Panc1 (cell line): Measurements from ENCODE around the gene MAP3K20. TPM values are rescaled to one million over a fixed set of nuclear protein-coding genes. Genes with fewer than 3 reads are reported as not detected.
A peak's percentile ranks its signal among the peaks of the same experiment; 100 is the strongest.

Experiments
- ATAC-seq: fragments of 200-7000 bp; cut with Tn5 transposase; 2 replicates; pipeline ENCODE4 v1.9.1; 2020; ENCODE audit warnings: mild to moderate bottlenecking, moderate library complexity
- BruUV-seq: library from RNA; stranded (reverse); fragments of 400-500 nt; replicated peaks from 2 replicates; lab custom pipeline; 2021; lab: Mats Ljungman, UMichigan
- CTCF ChIA-PET: fragments of 300-600 bp; sonication (Branson Sonifier 250); formaldehyde crosslinking; loops from one replicate; lab custom pipeline; 2022; ENCODE audit warnings: antibody characterized with exemption; lab: Charles Lee
- POLR2A ChIA-PET: fragments of 300-600 bp; sonication (Branson Sonifier 250); formaldehyde crosslinking; loops from one replicate; lab custom pipeline; 2022; ENCODE audit warnings: antibody characterized with exemption; lab: Charles Lee
- DNase-seq: peaks from one replicate; pipeline ENCODE4 v3.0.0-alpha.2; 2010; ENCODE audit warnings: low read depth, low spot score
- H3K27ac ChIP-seq: 2 replicates; pipeline ENCODE4 v1.5.1; 2011; ENCODE audit warnings: mild to moderate bottlenecking, low read length, inconsistent platforms
- H3K27me3 ChIP-seq: fragments of 200-500 bp; sonication (Bioruptor generic); 2 replicates; pipeline ENCODE4 v1.6.0; 2014; ENCODE audit warnings: low read length, inconsistent platforms; ENCODE audit not compliant: control insufficient read depth, insufficient read depth
- H3K36me3 ChIP-seq: fragments of 200-500 bp; sonication (Bioruptor generic); 2 replicates; pipeline ENCODE4 v1.5.1; 2014; ENCODE audit warnings: inconsistent platforms, mild to moderate bottlenecking, low read length, moderate library complexity; ENCODE audit not compliant: control insufficient read depth, insufficient read depth
- H3K4me1 ChIP-seq: 2 replicates; pipeline ENCODE4 v1.5.1; 2011; ENCODE audit warnings: inconsistent platforms, mild to moderate bottlenecking, low read length, moderate library complexity; ENCODE audit not compliant: control insufficient read depth, insufficient read depth
- H3K4me3 ChIP-seq, 2 experiments: 2 replicates each; pipeline ENCODE4 v1.5.1; 2011 to 2012; ENCODE audit warnings: low read depth in 2 of 2, low read length in 2 of 2, mild to moderate bottlenecking in 2 of 2, inconsistent platforms in 1 of 2, moderate library complexity in 1 of 2
- H3K9me3 ChIP-seq: fragments of 200-500 bp; sonication (Bioruptor generic); 2 replicates; pipeline ENCODE4 v1.5.1; 2014; ENCODE audit warnings: low read depth, mild to moderate bottlenecking, inconsistent platforms, low read length, moderate library complexity; ENCODE audit not compliant: control insufficient read depth, insufficient read depth
- CTCF ChIP-seq: fragments of 450-650 bp; IDR thresholded peaks from 2 replicates; pipeline ENCODE4 v1.5.1; 2017; ENCODE audit warnings: mild to moderate bottlenecking
- POLR2AphosphoS5 ChIP-seq: IDR thresholded peaks from 2 replicates; pipeline ENCODE4 v1.6.1; 2012; ENCODE audit warnings: mild to moderate bottlenecking, low read depth, low read length, moderate library complexity
- REST ChIP-seq, 2 experiments: IDR thresholded peaks; 2 replicates each; pipeline ENCODE4 v1.6.1; 2011 to 2012; ENCODE audit warnings: low read depth in 2 of 2, control low read depth in 1 of 2, low read length in 1 of 2, mild to moderate bottlenecking in 1 of 2, moderate library complexity in 1 of 2; ENCODE audit not compliant: insufficient read depth in 1 of 2
- SIN3A ChIP-seq: IDR thresholded peaks from 2 replicates; pipeline ENCODE4 v1.6.1; 2012; ENCODE audit warnings: low read depth, mild to moderate bottlenecking, low read length, moderate library complexity, borderline replicate concordance; ENCODE audit not compliant: insufficient read depth
- TCF7L2 ChIP-seq: IDR thresholded peaks from 2 replicates; pipeline ENCODE4 v1.6.1; 2011; ENCODE audit warnings: mild to moderate bottlenecking, low read depth, low read length, inconsistent platforms
- in situ Hi-C: cut with HindIII; loops from 2 replicates; pipeline ENCODE4 v1.10.0; 2016; ENCODE audit warnings: low sequenced_read_pairs, low pct_unique_long_range_greater_than_20kb
- intact Hi-C: fragments of 100-400 bp; cut with micrococcal nuclease; formaldehyde crosslinking; loops from one replicate; pipeline ENCODE4 v1.10.0; 2022; ENCODE audit not compliant: unreplicated experiment
- total RNA-seq: library from RNA; stranded (reverse); gene quantifications from one replicate; pipeline ENCODE4 v1.2.1, GENCODE V29; 2021; ENCODE audit not compliant: unreplicated experiment

The MAP3K20 gene
- total RNA-seq, 1 experiment from 2014 or later: 121 TPM

GRCh38 chr2:173107629-173108022 is 32.0 kb downstream of the MAP3K20 start:
- DNase-seq (no peak), ATAC-seq (no peak)
- H3K36me3 ChIP-seq: no peaks in the 10 kb centered on the region; the same call in 1 of the 2 replicates
- no peaks in the 10 kb centered on the region for H3K27me3 ChIP-seq
- no peaks in the 10 kb centered on the region; the same call in 1 of the 2 replicates for H3K9me3 ChIP-seq
- intact Hi-C loops: loop anchor here (5.0 kb wide), 1 partner anchor 55 kb away; no protein-coding TSS in a partner anchor
- peak overlapping the region; percentile 99 for H3K27ac ChIP-seq
- H3K4me3 ChIP-seq: no peak overlapping the region
- in situ Hi-C loops: no loop called here
- H3K4me1 ChIP-seq: peaks cover 41% of the 10 kb centered on the region
- TF ChIP-seq REST (IDR thresholded peaks at IDR 0.05; ENCODE audit: insufficient read depth in 1 of 2, low read depth in 2 of 2, low read length in 1 of 2) (no peak), TCF7L2 (no peak), POLR2AphosphoS5 (no peak), SIN3A (no peak), CTCF (no peak)
- BruUV-seq: no TSS peak
- ChIA-PET POLR2A (no interaction called here), CTCF (no interaction called here)

GRCh38 chr2:173109253-173110188 is 33.9 kb downstream of the MAP3K20 start:
- in situ Hi-C loops (no loop called here), intact Hi-C loops (loop anchor here (5.0 kb wide), 1 partner anchor 53 kb away; no protein-coding TSS in a partner anchor)
- ChIA-PET POLR2A (interaction anchor here (0.6 kb wide), 1 partner anchor 35 kb away, joined by 3 read pairs; no protein-coding TSS in a partner anchor), CTCF (no interaction called here)
- Histone ChIP-seq H3K4me1 (peaks cover 39% of the 10 kb centered on the region), H3K4me3 (no peak overlapping the region), H3K27ac (peak overlapping the region; percentile 99), H3K27me3 (no peaks in the 10 kb centered on the region), H3K36me3 (no peaks in the 10 kb centered on the region; the same call in 1 of the 2 replicates), H3K9me3 (peaks cover 9% of the 10 kb centered on the region; the same call in 1 of the 2 replicates)
- DNase-seq (peak; percentile 72), ATAC-seq (peak; percentile 90)
- BruUV-seq: no TSS peak
- TF ChIP-seq POLR2AphosphoS5 (peak; percentile 74; the same call in 1 of the 2 replicates), SIN3A (no peak), CTCF (no peak), TCF7L2 (peak; percentile 88), REST (IDR thresholded peaks at IDR 0.05; ENCODE audit: insufficient read depth in 1 of 2, low read depth in 2 of 2, low read length in 1 of 2) (peak in 1 of 2 experiments; percentile 46; a peak in 1 of 4 replicates)
